Measurements from ENCODE around the gene RABL3.
A peak's percentile ranks its signal among the peaks of the same experiment; 100 is the strongest.
"Not testable (repeated sequence)": the region's sequence is repeated elsewhere in the genome, so short reads cannot be mapped to it uniquely, and the experiment has no call there.

The RABL3 gene

DNA sequence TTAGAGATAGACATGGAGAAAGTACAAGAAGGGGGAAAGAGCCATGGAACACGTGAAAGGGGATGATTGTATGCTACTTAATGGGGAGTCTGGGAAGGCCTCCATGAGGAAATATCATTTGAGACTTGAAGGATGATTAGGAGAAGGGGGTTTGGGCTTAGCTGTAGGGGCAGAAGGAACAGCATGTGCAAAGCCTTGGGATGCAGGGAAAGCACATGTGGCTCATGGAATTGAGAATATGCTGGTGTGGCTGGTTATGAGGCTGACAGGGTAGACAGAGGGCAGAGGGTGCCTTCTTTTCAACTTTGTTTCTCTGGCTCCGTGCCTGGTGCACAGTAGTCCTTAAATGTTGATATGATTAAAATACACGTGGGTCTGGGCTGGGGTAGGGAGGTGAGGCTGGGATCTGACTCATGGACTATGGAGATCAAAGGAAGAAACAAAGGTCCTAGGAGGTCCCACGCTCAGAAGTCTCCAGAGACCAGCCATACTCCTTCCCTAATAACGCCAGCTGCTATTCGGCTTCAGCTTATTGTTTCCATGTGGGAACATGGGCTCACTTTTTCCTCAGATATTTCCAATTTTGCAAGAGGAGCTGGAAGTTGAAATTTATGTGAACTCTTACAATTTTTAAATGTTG is 1.4 kb upstream of the RABL3 start:
- DNase-seq: no peak

DNA sequence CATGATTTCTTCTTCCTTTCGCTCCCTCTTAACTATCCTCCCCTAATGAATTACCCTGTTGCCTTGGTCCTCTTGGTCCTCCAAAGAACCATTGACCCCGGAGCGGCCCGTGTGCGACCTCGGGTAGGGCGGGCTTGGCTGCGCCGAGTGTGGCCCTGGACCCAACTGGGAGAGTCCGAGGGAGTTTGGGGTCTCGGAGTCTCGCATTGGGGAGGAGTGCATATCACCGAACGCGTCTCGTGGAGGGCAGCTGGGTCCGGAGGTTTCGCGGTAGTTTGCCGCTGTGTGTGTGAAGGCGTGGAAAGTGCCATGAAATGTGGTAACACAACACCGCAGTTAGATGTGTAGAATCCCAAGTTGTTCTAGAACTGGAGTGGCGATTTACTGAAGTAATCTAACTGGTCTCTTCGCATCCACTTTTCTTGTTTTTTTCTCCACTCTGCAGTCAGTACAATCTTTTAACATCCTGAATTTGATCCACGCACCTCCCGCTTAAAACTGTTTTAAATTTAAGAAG is 591 bp upstream of the RABL3 start:
- no peak for DNase-seq

DNA sequence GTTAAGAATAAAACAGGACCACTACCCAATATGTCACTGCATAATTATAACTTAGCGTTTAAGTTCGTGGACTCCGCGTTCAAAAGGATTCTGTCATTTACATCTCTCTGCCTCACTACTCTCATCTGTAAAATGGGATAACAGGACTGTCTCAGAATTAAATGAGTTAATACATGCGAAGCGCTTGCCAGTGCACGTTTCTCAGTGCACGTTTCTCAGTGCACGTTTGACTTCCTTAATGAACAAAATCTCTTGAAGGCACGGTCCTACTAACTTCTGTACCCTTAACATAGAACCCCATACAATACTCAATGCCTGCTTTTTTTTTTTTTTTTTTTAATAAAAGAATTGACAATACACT is 499 bp downstream of the RABL3 start:
- no peak for DNase-seq

- no peak for DNase-seq
Measured at GRCh38 chr3:120741320-120741719, 996 bp downstream of the RABL3 start.

DNA sequence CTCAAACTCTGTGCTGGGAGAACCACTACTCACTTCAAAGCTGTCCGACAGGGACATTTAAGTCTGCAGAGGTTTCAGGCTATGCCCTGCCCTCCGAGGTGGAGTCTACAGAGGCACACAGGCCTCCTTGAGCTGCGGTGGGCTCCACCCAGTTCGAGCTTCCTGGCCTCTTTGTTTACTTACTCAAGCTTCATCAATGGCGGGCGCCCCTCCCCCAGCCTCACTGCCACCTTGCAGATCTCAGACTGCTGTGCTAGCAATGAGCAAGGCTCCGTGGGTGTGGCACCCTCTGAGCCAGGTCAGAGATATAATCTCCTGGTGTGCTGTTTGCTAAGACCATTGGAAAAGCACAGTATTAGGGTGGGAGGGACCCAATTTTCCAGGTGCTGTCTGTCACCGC is 4.3 kb downstream of the RABL3 start:
- not testable (repeated sequence) for DNase-seq

DNA sequence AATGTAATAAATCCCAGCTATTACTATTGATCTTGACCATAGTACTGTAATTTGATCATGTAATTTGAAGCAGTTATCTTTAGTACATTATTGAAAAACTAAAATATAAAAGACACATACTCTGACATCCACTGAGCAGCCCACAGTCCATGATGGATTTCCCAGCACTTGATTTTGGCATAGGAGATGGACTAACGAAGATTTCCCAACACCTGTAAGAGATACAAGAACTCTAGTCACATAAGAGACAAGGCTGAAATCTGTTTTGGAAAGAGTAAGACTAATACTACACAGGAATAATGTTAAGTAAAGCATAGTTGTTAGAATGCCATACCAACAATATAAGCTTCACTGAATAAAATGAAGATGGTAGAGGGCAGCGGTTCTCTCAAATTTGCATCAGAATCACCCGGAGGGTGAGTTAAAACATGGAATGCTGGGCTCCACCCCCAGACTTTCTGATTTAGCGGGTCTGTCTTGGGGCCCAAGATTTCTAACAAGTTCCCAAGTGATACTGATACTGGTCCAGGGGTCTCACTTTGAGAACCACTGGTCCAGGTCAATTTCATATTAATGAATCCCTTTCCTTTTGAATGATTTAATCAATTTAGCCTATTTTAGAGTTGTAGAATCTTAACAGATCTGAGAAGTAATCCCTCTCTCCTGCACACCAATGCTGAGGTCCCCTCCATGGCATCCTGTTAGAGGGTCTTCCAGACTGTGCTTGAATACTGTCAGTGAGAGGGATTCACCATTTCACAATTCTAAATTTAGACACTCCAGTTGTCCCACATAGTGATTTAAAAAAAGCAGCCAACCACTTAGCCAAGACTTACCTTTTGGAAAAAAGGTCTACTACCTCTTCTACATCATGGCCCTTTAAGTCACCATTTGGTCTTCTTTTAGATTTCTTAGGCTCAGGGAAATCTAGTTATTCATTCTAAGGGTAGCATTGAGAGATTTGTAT is 11.5 kb downstream of the RABL3 start:
- DNase-seq: no peak

GRCh38 chr3:120726791-120727190 is 15.5 kb downstream of the RABL3 start:
- no peak for DNase-seq

- DNase-seq: peak; percentile 50
Measured at GRCh38 chr3:120719167-120719834, 23.0 kb downstream of the RABL3 start.

GRCh38 chr3:120713262-120713661 is 29.1 kb downstream of the RABL3 start:
- DNase-seq: no peak

- DNase-seq: no peak
Measured at GRCh38 chr3:120710369-120710768, 31.9 kb downstream of the RABL3 start.

DNA sequence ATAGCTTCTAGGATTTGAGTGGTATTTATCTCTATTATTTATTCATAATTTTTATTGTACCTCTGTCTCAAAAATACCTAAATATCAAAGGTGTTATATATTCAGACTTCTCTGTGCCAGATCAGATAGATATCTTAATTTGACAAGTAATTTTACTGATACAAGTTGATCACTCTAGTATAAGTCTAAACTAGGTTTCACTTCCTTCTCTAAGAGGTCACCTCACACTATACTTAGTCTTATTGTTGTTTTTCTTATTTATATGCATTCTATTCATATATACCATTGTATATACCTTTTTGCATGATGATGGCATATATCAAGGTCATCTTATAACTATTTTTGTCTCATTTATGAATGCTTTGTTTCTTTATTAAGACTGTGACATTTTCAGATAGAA is 33.9 kb downstream of the RABL3 start:
- no peak for DNase-seq

GRCh38 chr3:120706950-120707349 is 35.4 kb downstream of the RABL3 start:
- DNase-seq: no peak

DNA sequence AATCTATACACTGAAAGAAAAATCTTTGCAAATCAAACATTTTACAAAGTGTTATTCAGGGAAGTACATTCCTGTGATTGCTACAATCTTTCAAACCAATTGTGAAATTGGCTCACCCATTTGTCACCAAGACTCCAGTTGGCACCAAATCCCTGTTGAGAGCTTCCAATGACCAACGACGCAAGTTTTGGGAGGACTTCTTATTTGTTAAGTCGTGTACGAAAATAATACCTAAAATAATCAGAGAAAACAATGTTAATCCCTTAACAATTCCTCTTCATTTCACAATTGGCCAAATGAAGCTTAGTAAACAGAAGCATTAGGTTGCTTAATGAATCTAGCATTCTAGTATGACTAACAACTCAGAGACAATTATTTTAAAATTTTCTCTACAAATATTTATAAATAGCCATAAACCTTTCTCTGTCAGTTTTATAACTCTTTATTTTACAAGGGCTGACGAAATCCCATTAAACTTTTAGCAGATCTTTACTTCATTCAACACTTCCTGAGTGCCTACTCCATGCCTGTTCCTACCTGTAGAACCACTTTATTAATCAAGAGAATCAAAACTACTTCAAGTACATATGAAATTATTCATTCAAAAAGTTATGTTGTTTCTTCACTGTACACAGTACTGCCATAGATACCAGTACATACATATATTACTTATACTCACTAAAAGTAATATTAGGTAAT is 36.3 kb downstream of the RABL3 start:
- no peak for DNase-seq

GRCh38 chr3:120699333-120699732 is 43.0 kb downstream of the RABL3 start:
- no peak for DNase-seq

- no peak for DNase-seq
Measured at GRCh38 chr3:120693439-120694171, 48.7 kb downstream of the RABL3 start.

DNA sequence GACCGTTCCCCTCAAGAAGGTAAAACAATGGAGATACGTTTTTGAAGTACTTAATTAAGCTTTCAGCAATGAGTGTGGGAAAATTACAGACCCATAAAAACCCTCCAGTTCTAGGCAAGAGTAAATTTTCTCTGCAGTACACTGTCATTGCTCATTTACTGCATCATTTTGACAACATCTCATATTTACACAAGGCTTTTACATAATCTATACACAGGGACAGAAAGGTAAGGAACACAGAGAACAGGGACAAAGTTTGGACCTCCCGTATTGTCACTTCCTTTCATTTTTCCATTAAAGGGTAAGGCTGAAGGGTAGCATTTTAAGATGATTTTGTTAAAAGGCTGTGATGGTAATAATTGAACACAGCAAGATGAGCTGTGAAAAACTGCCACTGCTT is 52.9 kb downstream of the RABL3 start:
- DNase-seq: no peak

- no peak for DNase-seq
Measured at GRCh38 chr3:120688121-120688520, 54.2 kb downstream of the RABL3 start.

GRCh38 chr3:120685411-120685810 is 56.9 kb downstream of the RABL3 start:
- no peak for DNase-seq

DNA sequence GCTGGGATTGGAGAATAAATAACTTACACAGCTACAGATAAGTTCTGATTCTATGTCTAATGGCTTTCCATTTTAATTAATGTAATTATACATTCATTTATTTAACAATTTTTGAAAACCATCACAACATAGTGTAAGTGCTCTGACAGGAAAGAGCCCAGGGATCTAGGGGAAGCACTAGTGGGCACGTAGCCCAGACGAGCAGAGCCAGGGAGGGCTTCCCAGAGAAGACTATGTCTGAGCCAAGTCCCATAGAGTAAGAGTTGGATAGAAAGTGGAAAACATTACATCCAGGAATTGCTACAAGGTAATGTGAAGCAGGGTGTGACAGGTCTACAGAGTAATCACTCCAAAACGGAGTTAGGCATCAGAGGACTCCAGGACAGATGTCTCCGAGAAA is 57.4 kb downstream of the RABL3 start:
- no peak for DNase-seq

- DNase-seq: no peak
Measured at GRCh38 chr3:120683671-120684301, 58.5 kb downstream of the RABL3 start.

DNA sequence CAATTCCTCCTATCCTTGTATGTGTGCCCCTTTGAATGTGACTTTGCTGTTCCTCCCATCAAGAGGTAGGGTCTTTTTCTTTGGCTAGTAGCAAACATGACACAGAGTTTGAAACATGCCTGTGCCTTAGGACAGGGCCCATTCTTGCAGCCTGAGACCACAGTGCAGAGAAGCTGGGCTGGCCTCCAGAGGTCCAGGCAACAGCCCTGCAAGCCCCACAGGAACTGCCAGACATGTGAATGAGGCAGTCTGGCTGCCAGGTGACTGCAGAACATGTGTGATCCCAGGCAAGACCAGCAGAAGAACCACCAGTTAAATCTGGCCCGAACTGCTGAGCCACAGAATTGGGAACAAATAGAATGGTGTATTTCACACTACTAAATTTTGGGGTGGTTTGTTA is 59.1 kb downstream of the RABL3 start:
- no peak for DNase-seq

Measured in activated naive CD4-positive, alpha-beta T cell treated with anti-CD3 and anti-CD28 coated beads, Interleukin-2, amount 50 U/mL, for 16 hours (primary cell).